Esophagus squamous epithelium (tissue), 5 donors: ENCODE data around the gene CCDC40. TPM values are rescaled to one million over a fixed set of nuclear protein-coding genes. Genes with fewer than 3 reads are reported as not detected.

Experiments used
- DNase-seq: peaks from one replicate; lab custom pipeline; 2025; lab: John Stamatoyannopoulos, UW
- H3K27ac ChIP-seq, 4 donors: fragments of 200-600 bp; sonication (generic); one replicate each; pipeline ENCODE4 v1.5.1; 2016 to 2019; ENCODE audit warnings: mild to moderate bottlenecking in 1 of 4
- H3K27me3 ChIP-seq, 4 donors: fragments of 200-600 bp; sonication (generic); 1 replicate in 3 of 4; 2 replicates in 1 of 4; pipeline versions ENCODE4 v1.5.1 to v1.6.0; 2017 to 2021; ENCODE audit warnings: antibody characterized with exemption in 1 of 4
- H3K36me3 ChIP-seq, 3 donors: fragments of 200-600 bp; sonication (generic); one replicate each; pipeline ENCODE4 v1.5.1; 2016 to 2019
- H3K4me1 ChIP-seq, 3 donors: fragments of 200-600 bp; sonication (generic); one replicate each; pipeline ENCODE4 v1.5.1; 2017 to 2019
- H3K4me3 ChIP-seq, 4 donors: fragments of 200-600 bp; sonication (generic); 1 replicate in 3 of 4; 2 replicates in 1 of 4; pipeline ENCODE4 v1.5.1; 2016 to 2019; ENCODE audit warnings: mild to moderate bottlenecking in 2 of 4, moderate library complexity in 1 of 4
- H3K9me3 ChIP-seq, 3 donors: fragments of 200-600 bp; sonication (generic); one replicate each; pipeline ENCODE4 v1.5.1; 2016 to 2019
- POLR2A ChIP-seq, 4 donors: fragments of 450-650 bp; IDR thresholded peaks; one replicate each; pipeline ENCODE4 v1.6.1; 2017; ENCODE audit warnings: antibody characterized with exemption in 4 of 4, mild to moderate bottlenecking in 4 of 4, moderate library complexity in 3 of 4
- WGBS, 2 donors: methylation state at CpG; one replicate each; pipeline ENCODE4 v1.1.5; 2018; 5-methylcytosine and 5-hydroxymethylcytosine counted together
- intact Hi-C: fragments of 100-400 bp; cut with DNase I; formaldehyde crosslinking; loops from one replicate; pipeline ENCODE4 v1.15.0; 2022
- total RNA-seq, 4 donors: library from RNA; depleted of rRNA; stranded (reverse); fragments of >200 nt; gene quantifications; one replicate each; pipeline ENCODE4 v1.1.0, GENCODE V29; 2016
- TF ChIP-seq, protein P1 (sequence below), 6 experiments: fragments of 450-650 bp in 4 of 6; fragments of 200-600 bp in 2 of 6; sonication (generic) in 2 of 6; IDR thresholded peaks; one replicate each; pipeline ENCODE4 v1.5.1; 2016 to 2019; ENCODE audit warnings: antibody characterized with exemption in 6 of 6, mild to moderate bottlenecking in 4 of 6, moderate library complexity in 4 of 6
- donor health status: DM: yes; HTN: yes; CAD: no.

CCDC40 gene
- total RNA-seq, 4 donors from 2014 or later: 0.32 to 3.9 (median 2.1) TPM

DNA sequence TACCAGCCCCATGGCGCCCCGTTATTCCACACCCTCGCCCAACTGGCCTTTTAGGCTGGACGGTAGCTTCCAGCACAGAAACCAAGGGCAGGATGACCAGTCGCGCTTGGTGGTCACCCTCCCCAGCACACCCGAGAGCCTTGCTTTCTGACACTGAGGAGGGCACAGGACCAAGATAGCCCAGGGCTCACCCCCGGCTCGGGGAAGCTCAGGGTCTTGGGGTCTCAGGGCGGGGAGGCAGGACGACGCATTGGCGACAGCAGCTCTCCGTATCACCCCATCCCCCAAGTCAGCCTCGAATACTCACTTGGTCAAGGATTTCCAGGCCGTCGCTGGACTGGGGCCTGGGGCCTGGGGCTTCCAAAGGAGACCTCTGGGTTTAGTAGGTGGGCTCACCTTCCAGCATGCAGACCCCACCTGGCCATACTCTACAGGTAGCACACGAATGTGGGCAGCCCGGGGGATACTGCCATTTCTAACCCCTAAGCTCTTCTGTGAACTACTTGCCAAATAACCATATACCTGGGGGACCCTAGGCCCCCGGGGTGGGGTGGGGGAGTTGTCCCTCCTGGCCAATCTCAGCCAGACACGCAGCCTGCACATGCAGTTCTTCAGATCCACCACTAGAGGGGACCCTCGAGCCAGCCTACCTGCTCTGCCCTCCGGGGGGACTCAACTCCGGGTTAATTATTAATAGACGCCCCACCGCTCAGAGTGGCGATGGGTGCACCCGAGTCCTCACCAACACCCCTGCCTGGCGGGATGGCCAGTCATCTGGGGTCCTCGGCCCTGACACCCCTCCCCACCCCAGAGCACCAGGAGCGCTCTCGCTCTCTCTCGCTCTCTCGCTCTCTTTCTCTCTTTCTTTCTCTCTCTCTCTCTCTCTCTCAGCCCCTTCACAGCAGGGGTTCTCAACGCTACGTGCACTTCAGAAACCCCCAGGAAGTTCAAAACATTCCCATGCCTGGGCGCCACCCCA, 30.8 kb upstream of the CCDC40 start:
- intact Hi-C loops: no loop called here
- 34 to 45% methylated on average over 16 to 27 of the region's 37 CpGs for WGBS, 2 donors

DNA sequence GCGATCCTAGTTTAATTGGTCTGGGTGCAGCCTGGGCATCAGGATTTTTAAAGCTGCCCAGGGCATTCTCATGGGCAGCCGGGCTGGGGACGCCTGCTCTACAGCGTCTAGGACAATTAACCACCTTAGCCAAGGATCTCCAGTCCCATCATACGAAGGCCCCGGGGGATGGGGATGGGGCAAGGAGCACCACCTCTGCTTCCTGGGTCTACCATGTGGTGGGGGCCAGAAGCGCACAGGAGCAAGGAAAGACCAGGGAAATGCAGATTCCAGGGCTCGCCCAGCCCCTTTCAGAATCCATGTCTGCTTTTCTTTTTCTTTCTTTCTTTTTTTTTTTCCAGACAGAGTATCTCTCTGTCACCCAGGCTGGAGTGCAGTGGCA, 30.1 kb upstream of the CCDC40 start:
- no peak for DNase-seq
- Histone ChIP-seq H3K27ac (no peak overlapping the region), H3K4me1 (peaks cover 6 to 22% (median 7%) of the 10 kb centered on the region in 3 donors), H3K4me3 (no peak overlapping the region), H3K9me3 (no peaks in the 10 kb centered on the region), H3K27me3 (no peaks in the 10 kb centered on the region), H3K36me3 (peaks cover 7 to 44% (median 13%) of the 10 kb centered on the region in 3 donors)
- 50 to 62% methylated on average over 7 to 8 of the region's 8 CpGs for WGBS, 2 donors
- intact Hi-C loops: no loop called here
- TF ChIP-seq POLR2A (IDR thresholded peaks at IDR 0.05): no peak
- TF ChIP-seq, protein P1, sequence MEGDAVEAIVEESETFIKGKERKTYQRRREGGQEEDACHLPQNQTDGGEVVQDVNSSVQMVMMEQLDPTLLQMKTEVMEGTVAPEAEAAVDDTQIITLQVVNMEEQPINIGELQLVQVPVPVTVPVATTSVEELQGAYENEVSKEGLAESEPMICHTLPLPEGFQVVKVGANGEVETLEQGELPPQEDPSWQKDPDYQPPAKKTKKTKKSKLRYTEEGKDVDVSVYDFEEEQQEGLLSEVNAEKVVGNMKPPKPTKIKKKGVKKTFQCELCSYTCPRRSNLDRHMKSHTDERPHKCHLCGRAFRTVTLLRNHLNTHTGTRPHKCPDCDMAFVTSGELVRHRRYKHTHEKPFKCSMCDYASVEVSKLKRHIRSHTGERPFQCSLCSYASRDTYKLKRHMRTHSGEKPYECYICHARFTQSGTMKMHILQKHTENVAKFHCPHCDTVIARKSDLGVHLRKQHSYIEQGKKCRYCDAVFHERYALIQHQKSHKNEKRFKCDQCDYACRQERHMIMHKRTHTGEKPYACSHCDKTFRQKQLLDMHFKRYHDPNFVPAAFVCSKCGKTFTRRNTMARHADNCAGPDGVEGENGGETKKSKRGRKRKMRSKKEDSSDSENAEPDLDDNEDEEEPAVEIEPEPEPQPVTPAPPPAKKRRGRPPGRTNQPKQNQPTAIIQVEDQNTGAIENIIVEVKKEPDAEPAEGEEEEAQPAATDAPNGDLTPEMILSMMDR (IDR thresholded peaks at IDR 0.05): no peak

More for the DNA sequence above, 30.8 kb upstream of the CCDC40 start:
- H3K27me3 ChIP-seq: no peaks in the 10 kb centered on the region
- H3K27ac ChIP-seq: no peak overlapping the region
- TF ChIP-seq, protein P1 (IDR thresholded peaks at IDR 0.05): peak; percentile 86 to 100 (median 94)
- TF ChIP-seq POLR2A (IDR thresholded peaks at IDR 0.05): no peak
- no peaks in the 10 kb centered on the region for H3K9me3 ChIP-seq
- H3K36me3 ChIP-seq: peaks cover 7 to 46% (median 13%) of the 10 kb centered on the region in 3 donors
- no peak overlapping the region for H3K4me3 ChIP-seq
- no peak for DNase-seq
- peaks cover 6 to 22% (median 7%) of the 10 kb centered on the region in 3 donors for H3K4me1 ChIP-seq

DNA sequence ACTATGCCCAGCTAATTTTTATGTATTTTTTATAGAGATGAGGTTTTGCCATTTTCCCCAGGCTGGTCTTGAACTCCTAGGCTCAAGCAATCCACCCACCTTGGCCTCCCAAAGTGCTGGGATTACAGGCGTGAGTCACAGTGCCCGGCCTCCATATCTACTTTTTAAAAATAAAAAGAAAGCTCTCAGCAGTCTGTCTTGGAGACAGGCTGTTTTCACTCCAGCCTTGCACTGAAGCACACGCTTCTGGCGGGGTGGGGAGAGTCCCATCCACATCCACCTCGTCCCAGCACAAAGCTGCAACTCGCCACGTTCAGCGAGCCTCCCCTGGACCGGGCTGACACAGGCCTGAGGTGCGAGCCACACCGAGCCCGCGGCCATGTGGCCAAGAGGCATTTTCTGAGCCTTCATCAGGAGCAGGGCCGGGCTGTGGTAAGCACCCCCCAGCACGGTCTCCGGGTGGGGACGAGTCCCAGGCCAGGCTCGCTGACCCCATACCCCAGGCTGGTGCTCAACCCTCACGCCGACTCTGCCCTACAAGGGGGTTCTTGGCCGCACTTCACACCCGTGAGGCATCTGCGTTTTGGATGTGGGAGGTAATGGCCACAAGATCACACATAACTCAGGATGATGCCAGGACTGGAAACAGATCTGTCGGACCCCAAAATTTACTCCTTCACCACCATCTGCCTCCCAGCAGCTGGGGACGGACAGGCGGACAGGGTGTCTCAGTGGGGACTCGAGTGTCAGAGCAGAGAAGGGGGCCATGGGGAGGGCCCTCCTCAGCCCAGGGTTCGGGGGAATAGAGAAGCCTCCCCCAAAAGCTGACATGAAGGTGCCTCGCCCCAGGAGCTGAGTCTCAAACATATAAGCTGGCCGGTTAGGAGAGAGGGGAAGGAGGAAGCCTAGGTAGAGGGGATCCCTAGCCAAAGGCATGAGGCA, 29.4 kb upstream of the CCDC40 start:
- TF ChIP-seq POLR2A (IDR thresholded peaks at IDR 0.05): no peak
- TF ChIP-seq, protein P1 (IDR thresholded peaks at IDR 0.05): no peak
- Histone ChIP-seq H3K27ac (no peak overlapping the region), H3K9me3 (no peaks in the 10 kb centered on the region), H3K36me3 (peaks cover 7 to 48% (median 13%) of the 10 kb centered on the region in 3 donors), H3K27me3 (no peaks in the 10 kb centered on the region), H3K4me3 (no peak overlapping the region), H3K4me1 (peaks cover 6 to 22% (median 7%) of the 10 kb centered on the region in 3 donors)
- 85 to 91% methylated on average over 13 to 18 of the region's 30 CpGs for WGBS, 2 donors
- intact Hi-C loops: no loop called here
- DNase-seq: no peak

DNA sequence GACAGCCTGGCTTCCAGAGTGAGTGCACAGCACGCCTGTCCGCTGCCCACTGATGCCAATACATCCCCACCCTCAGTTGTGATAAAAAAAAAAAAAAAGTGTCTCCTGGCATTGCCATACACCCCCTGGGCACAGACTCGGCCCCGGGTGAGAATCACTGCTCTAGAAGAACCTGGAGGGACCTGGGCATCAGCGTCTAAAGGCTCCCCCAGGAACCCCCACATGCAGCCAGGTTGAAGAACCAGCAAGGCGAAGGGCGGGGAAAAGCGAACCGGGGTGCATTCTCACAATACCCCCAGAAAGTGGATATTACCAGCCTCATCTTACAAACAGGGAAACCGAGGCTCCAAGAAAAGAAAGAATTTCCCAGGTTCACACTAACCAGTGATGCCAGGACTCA, 28.5 kb upstream of the CCDC40 start:
- H3K9me3 ChIP-seq: no peaks in the 10 kb centered on the region
- H3K27me3 ChIP-seq: no peaks in the 10 kb centered on the region
- no peak for DNase-seq
- H3K4me1 ChIP-seq: peaks cover 6 to 22% (median 7%) of the 10 kb centered on the region in 3 donors
- TF ChIP-seq POLR2A (IDR thresholded peaks at IDR 0.05): no peak
- TF ChIP-seq, protein P1 (IDR thresholded peaks at IDR 0.05): no peak
- peaks cover 7 to 48% (median 9%) of the 10 kb centered on the region in 3 donors for H3K36me3 ChIP-seq
- H3K4me3 ChIP-seq: no peak overlapping the region
- no peak overlapping the region for H3K27ac ChIP-seq
- WGBS, 2 donors: 69 to 82% methylated on average over 7 to 8 of the region's 10 CpGs
- intact Hi-C loops: no loop called here
